Femur (tissue), 1 donor: ENCODE data around the gene PARVB.
"Not testable (repeated sequence)": the region's sequence is repeated elsewhere in the genome, so short reads cannot be mapped to it uniquely, and the experiment has no call there.

Experiments
- DNase-seq: peaks from one replicate; pipeline ENCODE4 v3.0.0-alpha.2; 2017

PARVB gene

DNA sequence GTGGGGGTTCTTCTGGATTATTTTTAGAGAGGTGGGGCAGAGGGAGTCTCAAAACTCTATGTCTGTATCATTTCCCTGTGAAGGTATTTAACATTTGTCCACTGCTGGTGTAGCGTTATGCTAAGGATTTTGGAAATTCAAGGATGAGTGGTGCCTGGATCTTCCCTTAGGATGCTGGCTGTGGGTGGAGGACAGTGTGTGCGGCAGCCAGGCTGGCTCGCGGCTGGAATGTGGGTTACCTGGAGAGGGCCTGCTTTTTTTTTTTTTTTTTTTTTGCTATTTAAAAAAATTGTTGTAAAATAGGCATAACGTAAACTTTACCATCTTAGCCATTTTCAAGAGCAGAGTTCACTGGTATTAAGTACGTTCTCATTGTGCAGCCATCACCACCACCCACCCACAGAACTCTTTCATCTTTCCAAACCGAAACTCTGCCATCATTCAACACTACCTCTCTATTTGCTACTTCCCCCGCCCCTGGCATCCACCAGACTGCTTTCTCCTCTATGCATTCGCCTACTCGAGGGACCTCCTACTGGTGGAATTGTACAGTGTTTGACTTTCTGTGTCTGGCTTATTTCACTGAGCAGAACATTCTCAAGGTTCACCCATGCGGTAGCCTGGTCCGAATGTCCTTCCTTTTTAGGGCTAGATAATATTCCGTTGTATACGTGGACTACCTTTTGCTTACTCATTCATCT lies 67.1 kb downstream of the PARVB start:
- no peak for DNase-seq

DNA sequence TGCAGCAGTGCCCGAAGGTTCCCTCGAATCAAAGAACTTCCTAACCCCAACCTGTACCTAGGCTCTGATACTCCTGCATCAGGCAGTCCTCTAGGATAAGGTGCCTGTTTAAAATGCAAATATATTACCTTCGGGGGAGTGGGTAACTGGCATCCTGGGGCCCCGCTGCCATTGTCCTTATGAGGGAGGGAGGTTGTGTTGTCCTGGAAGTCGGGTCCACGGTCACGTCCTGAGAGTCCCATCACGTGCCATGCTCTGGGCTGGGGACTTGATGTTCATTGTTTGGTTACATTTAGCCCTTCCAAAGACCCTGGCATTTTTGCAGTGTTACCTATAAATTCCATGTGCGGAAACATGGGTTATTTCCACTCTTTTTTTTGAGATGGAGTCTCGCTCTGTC lies 67.6 kb downstream of the PARVB start:
- no peak for DNase-seq

DNA sequence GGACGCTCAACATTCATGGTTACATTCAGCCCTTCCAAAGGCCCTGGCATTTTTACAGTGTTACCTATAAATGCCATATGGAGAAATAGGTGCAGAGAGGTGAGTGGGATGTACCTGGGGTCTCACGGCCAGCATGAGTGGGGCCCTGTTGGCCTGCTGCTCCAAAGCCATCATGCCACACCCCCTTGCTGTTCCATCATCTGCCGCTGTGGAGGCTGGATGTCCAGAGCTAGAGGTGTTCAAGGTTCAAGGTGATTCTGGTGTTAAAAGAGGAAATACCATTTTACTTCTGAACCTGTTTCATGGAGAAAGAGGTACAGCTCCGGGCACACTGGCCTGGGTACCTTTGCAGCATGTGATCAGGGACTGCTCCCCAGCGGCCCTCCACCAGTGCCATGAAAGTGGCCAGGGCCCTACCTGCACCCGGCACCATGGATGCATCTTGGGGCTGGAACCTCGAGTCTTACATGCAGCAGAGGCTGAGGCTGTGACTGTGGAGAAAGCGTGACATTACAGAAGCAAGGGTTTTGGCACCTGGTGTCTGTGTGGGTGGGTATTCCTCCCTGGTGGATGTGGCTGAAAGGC lies 68.6 kb downstream of the PARVB start:
- no peak for DNase-seq

DNA sequence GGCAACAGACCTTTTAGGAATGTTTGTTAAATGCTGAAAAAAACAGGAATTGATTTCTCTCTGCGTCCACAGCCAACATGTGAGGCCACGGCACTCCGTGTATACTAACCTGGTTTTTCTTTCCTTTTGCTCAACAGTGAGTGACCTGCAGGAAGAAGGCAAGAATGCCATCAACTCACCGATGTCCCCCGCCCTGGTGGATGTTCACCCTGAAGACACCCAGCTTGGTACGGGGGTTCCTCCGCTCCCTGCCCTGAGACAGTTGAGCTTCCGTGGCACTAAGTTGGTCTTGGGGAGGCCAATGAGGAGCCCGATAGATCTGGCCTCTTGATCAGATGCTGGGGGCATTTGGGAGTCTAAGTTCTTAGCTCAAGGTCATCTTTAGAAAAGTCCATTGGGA lies 69.7 kb downstream of the PARVB start:
- DNase-seq, result no peak

DNA sequence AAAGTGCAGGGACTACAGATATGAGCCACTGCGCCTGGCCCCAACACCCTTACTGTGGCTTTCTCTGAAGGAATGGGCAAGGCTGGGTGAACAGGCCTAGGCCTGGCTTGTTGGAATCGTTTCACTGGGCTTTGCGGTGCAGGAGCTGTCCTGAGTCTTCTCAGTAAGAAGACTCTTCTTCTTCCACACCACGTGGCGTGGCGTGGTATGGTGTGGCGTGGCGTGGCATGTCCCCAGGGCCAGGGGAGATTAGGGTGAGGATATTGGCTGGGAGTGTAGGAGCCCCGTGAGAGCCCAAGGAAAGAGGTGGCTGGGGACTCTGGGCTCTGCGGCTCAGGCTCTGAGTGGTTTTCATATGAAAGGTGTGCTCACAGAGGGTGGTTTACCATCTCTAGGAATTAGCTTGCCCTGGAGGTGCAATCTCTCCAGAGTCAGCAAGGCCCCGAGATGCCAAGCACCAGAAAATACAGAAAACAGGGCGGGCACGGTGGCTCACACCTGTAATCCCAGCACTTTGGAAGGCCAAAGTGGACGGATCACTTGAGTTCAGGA lies 70.7 kb downstream of the PARVB start:
- no peak for DNase-seq

DNA sequence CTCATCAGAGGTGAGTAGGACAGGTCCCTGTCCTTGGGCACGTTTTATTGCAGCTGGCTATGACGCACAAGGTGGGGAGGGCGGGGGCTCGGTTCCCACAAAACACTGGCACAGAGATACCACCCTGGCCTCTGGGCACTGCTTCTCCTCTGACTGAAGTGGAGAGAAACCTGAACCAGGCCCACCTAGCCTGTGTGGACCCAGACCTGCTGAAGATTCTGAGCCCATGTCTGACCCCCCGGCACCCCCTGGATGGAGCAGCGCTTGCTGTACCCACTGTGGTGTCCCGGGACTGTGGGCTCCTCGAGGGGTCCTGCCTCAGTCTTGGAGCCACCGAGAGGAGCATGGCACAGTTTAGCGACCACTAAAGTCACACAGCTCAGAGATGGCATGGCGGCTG lies 72.6 kb downstream of the PARVB start:
- no peak for DNase-seq

DNA sequence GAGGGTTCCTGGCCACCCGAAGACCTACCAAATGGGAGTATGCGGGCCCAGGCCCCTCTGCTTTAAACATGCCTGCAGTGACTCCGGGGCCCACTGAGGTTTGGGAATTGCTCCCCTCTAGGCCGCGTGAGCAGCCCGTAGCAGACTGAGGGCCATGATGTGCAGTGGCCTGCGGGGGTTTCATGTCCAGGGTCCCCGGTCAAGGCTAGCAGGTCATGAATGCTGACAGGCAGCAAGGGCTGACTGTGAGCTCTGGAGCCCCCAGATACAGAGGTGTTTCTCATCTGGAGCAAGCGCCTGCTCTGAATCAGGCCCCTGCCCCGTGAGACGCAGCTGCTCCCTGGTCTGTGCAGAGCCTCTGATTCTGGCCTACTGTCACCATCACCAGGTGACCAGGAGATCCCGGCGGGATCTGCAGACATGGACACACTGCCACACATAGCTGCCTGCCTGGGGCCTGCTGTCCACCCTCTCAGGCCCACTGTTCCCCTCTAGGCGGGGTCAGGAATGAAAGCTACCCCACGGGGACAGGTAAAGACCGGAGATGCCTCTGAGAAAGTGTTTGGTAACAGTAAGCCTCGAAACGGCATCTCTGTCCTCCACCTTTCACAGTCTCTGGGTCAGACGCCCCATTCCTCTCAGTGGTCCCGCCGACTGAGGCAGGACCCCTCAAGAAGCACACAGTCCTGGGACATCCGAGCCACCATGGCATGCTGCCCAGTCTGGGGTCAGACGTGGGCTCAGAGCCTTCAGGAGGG lies 73.3 kb downstream of the PARVB start:
- no peak for DNase-seq

DNA sequence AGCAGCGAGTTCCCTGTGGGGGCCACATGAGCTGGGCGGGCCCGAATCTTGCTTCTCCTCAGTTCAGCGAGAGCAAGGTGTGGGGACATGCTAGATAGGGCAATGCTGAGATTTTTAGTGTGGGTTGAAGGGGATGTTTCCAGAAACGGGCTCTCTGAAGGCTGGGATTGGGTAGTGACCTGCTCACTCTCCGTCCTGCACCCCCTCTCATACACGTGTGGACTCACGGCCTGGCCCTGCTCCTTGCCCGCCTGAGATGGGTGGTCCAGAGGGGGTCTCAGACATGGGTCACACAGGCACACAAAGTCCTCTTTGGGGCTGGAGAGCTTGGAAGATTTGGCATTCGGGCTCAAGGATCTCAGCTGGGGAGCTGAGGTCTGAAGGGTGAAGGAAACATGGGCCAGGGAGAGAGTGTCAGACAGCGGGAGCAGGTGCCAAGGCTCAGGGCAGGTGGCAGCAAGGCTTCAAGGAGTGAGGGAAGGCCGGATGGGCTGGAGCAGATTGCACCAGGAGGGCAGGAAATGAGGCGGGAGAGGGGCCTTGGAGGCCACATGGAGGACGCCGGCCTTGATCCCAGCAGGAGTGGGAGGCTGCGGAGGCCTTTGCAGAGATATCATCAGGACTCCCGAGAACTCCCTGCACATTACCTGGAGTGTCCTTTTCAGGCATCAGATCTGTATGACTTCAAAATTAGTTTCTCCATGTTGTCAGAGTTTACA lies 74.1 kb downstream of the PARVB start:
- no peak for DNase-seq

DNA sequence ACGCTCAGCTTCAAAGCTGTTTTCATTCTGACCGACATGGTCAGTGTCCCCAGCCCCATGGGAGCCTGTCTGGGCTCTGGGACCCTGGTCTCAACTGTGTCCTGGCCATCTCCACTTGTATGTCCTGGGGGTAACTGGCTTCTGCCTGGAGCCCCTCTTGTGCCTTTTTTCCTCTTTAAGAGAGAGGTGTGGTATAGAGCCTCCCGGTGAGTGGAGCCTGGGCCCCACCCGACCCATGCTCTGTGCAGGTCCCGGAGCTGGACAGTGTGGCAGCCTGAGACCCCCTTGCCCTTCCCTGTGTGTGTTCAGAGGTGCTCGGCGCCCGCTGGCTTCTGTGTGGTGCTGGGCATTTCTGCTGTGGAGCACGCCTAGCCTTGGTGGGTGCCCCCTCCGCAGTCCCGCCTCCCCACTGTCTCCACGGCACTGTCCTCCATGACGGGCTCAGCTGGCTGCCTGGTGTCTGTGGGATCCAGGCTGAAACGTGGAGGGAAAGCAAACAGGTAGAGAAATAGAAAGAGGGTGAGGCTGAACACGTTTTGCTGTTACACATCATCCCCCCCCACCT lies 74.9 kb downstream of the PARVB start:
- no peak for DNase-seq

DNA sequence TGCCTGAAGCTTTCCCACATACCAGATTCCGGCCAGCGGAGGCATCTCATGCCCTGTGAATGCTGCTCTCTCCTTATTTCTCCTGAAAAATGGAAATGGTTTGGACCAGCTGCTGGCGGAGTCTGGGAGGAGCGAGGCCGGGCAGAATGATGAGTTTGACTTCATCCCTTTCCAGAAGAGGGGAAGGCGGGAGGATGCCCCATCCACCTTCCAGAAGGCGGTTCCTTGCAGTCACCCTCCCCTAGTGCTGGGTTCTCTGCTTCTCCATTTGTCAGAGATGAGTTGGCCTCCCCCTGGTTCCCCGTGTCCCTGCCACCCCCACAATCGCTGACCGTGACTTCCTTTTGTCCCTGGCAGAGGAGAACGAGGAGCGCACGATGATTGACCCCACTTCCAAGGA lies 75.6 kb downstream of the PARVB start:
- no peak for DNase-seq

DNA sequence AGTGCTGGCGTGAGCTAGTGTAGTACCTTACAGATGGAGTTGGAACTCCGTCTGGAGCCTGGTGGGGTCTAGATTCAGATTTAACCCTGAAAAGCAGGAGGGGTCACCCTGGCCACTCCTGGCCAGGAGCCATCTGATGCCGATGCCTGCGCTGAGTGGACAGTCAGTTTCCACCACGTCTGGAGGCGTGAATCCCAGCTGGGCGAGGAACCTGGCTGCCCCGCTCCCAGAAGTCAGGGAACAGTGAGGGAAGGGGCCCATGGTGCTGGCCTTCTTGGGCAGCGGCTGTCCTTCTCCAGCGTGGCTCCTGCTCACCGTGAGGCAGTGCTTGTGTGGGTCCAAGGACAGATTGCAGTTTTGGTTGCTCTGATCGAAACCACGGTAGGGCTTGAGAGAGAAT lies 76.3 kb downstream of the PARVB start:
- no peak for DNase-seq

DNA sequence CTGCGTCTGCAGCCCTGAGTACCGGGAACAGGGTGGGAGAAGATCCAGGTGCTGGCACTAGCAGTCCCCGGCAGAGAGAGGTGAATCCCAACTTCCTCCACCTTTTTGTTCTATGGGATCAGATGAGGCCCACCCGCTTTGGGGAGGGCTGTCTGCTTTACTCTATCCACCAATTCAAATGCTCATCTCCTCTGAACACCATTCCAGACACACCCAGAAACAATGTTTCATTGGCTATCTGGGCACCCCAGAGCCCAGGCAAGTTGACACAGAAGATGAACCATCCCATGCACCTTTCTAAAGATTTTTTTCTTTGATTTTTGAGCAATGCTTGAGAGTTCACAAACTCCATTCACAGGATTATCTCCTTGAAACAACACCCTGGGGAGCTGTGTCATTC lies 78.0 kb downstream of the PARVB start:
- no peak for DNase-seq

DNA sequence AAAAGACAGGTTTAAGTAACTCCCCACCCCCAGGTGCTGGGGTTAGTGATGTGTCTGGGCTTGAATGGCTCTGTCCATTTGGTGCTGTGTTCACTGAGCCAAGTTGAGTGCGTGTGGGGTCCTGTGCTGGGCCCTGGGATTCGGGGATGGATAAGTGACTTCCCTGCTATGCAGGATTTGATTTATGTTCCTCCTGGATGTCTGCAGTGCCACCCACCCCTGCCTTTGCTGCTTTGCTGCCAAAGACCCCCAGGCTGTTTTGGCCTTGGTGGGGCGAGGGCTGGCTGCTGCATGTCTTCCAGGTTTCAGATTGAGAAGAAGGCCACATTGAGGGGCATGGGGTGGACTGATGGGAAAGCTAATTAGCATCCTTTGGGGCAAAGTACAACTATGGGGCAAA lies 78.8 kb downstream of the PARVB start:
- no peak for DNase-seq

DNA sequence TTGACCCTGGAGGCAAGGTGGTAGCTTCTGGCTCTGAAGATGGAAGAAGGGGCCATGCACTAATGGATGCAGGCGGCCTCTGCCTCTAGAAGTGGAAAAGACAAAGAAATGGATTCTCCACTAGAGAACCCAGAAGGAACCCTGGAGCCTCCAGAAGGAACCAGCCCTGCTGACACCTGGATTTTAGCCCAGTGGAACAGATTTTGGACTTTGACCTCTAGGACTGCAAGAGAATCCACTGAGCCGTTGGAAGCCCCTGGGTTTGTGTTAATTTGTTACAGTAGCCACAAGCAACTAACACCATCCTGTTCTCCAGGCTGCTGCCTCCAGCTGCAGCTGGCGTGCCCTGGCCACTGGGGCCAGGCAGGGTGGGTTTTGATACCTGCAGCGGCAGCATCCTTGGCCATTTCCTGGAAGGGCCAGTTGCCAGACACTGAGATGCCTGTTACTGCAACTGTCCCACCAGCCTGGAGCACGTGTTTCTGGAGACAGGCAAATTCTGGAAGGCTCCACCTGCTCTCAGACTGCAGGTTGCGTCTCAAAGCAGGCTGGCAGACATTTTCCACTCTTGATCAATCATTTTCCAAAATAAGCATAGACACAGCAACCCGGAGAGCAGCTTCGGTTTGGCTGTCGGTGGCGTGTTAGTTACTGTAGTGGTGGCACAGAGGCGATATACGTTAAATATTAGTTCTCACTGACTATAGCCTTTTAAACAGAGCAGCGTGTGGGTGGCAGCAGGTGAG lies 79.8 kb downstream of the PARVB start:
- DNase-seq, result no peak

DNA sequence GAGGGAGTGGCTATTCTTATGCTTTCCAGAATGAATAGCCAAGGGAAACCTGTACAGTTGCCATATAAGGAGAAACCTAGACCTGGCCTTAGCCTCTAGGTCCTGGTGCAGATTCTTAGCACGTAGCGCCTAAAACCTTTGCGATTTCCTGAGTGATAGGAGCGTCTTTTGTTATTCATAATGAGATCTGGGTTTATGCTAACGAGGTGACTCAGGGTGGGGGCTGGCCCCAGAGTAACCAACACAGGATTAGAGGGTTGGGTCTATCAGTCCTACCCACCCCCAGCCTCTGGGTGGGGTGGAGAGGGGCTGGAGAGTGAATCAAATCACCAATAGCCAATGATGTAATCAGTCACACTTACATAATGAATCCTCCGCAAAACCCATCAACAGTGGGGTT lies 83.2 kb downstream of the PARVB start:
- no peak for DNase-seq

DNA sequence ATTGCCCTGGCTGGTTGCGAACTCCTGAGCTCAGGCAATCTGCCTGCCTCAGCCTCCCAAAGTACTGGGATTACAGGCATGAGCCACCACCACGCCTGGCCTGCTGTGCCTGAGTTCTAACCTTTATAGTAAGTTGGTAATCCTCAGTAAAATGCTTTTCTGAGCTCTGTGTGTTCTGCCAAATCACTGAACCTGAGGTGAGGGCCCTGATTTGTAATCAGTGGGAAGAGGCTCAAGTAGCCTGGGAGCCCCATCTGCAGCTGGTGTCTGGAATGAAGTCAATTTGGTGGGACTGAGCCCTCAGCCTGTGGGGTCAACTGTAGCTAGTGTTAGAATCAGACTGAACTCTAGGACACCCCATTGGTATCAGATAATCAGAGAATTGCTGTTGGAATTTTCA lies 84.0 kb downstream of the PARVB start:
- no peak for DNase-seq

DNA sequence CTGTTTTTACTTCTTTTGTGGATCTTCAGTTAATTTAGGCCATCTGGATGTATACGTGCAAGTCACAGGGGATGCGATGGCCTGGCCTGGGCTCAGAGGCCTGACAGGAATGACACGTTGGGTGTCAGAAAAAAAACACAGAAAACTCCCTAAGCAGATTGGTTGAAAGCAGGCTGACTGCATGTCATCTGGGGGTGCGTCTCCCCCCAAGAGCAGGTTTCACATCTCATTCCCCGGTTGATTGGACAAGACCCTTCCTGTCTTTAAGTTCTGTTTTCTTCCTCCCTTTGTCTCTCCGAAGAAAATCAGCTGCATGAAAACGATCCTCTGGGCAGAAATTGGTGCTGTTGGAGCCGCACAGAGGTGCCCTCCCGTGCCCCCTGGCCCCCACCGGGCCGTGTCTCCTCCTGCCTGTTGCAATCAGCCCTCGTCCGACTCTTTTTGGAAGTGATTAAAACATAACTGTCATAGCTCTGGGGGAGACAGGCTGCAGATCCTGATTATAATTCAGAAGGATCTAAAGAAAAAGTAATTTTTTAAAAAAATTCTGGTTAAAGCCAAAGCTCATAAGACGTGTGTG lies 84.8 kb downstream of the PARVB start:
- DNase-seq, result no peak

DNA sequence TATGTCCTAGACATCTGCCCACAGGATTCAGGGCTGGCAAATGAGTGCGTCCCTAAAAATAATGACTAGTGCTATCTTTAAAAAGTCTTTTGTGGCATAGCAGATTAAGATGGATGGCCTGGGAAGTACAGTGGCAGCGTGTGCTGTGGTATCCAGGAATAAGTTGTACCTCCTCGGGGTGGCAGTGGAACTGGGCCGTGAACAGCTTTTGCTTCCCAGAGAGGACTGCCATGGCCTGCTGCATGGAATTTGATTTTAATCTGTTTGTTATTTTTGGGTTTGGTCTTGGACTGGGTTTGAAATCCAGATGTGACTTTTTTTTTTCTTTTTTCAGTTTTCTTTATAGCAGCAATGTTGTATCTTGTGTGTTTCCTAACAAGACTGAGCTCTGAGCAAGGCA lies 85.3 kb downstream of the PARVB start:
- no peak for DNase-seq

DNA sequence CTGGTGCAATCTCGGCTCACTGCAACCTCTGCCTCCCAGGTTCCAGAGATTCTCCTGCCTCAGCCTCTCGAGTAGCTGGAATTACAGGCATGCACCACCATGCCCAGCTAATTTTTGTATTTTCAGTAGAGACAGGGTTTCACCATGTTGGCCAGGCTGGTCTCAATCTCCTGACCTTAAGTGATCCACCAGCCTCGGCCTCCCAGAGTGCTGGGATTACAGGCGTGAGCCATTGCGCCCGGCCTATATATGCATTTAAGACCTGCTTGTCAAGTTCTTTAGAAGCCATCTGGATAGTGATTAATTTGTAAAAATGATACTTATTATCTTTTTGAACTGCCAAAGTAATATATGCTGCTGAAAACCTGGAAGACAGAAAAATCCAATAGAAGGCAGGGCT lies 86.6 kb downstream of the PARVB start:
- not testable (repeated sequence) for DNase-seq

DNA sequence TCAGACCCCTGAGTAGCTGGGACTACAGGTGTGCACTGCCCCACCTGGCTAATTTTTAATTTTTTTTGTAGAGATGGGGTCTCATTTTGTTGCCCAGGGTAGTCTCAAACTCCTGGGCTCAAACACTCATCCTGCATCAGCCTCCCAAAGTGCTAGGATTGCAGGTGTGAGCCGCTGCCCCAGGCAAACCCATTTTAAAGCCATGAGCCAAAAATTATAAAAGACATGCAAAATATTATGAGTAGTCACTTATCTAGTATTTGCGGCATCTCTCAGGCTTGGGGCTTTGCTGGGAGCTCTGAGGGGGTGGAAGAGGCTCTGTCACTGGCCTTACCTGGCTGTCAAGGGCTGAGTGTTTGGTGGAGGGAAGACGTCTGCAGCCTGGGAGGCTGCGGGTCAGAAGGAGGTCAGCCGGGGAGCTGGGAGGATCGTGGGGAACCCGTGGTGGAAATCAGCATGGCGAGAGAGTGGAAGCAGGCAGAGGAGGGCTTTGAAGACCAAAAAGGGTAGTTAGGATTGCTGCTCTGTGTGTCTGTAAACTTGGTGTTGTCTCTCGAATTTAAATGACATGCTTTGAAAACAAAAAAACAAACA lies 87.6 kb downstream of the PARVB start:
- DNase-seq, result no peak

DNA sequence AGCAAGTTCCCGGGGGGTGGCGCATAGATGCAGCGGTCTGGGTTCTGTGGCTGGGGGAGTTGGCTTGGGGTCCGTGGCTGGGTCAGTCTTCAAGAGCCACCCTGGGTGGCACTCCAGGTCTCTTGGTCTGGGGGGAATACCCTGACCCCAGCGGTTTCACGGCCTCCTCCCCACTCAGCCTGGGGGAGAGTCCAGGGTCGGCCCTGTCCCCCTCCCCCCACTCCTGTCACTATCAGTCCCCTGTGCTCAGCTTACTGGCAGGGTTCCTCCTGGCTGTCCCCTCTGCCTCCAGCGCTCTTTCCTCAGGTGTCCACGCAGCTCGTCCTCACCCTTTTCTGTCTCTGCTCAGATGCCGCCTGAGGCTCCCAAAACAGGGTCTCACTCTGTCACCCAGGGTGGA lies 88.1 kb downstream of the PARVB start:
- no peak for DNase-seq

DNA sequence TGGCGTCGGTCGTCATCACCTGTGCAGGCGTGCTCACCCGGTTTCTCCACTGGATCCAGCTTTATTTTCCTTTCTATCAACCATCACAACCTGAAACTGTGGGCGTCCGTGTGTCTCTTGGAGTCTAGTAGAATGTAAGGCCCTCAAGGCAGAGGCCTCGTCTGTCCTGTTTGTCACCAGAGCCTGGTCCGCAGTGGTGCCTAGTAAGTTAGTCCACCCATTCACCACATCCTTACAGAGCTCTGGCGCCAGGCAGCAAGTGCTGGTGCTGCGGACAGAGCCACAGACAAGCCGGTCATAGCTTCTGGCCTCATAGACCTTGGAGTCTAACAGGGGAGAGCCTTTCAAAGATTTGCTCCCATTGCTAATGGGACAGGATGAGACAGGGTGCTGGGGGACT lies 92.2 kb downstream of the PARVB start:
- no peak for DNase-seq
